Measurements from ENCODE around the gene IFT25.

- TF ChIP-seq CTCF (IDR thresholded peaks at IDR 0.05) = no peak
- TF ChIP-seq POLR2A (IDR thresholded peaks at IDR 0.05) = no peak
Measured at GRCh38 chr1:53956308-53957168, 11.0 kb upstream of the IFT25 start.

Data from gastroesophageal sphincter (tissue), 3 donors.